Measurements from ENCODE around the gene IGSF8. TPM values are rescaled to one million over a fixed set of nuclear protein-coding genes. Genes with fewer than 3 reads are reported as not detected.

The IGSF8 gene
- total and polyA plus RNA-seq, 12 donors, result 9.7 to 42.9 (median 24.1) TPM

DNA sequence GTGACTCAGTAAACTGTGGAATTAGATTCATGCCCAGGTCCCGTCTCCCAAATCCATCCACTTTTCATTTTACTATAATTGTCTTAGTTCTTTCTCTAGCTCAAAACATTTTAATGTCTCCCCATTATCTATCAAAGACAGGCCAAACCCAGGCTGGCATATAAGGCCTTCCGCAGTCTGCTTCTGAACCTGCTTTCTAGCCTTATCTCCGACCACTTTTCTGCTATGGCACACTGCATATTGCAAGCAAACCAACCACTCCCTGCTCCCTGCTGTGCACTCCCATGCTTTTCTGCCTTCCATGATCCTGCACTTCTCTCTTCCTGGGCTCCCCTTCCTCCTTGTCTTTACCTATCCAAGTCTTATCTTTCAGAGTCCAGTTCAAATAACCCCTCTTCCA lies 49.3 kb downstream of the IGSF8 start:
- H3K36me3 ChIP-seq (replicated peaks in 1 of 2), result no peaks in the 10 kb centered on the region
- no peaks in the 10 kb centered on the region for H3K27me3 ChIP-seq
- DNase-seq, result no peak
- no peak for TF ChIP-seq POLR2A (IDR thresholded peaks at IDR 0.05)
- TF ChIP-seq, protein P1, sequence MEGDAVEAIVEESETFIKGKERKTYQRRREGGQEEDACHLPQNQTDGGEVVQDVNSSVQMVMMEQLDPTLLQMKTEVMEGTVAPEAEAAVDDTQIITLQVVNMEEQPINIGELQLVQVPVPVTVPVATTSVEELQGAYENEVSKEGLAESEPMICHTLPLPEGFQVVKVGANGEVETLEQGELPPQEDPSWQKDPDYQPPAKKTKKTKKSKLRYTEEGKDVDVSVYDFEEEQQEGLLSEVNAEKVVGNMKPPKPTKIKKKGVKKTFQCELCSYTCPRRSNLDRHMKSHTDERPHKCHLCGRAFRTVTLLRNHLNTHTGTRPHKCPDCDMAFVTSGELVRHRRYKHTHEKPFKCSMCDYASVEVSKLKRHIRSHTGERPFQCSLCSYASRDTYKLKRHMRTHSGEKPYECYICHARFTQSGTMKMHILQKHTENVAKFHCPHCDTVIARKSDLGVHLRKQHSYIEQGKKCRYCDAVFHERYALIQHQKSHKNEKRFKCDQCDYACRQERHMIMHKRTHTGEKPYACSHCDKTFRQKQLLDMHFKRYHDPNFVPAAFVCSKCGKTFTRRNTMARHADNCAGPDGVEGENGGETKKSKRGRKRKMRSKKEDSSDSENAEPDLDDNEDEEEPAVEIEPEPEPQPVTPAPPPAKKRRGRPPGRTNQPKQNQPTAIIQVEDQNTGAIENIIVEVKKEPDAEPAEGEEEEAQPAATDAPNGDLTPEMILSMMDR (IDR thresholded peaks at IDR 0.05), result no peak
- intact Hi-C loops (cut with DNase I), result no loop called here
- peaks cover 0 to 5% of the 10 kb centered on the region in 2 donors for H3K4me1 ChIP-seq (replicated peaks in 1 of 2)
- no peaks in the 10 kb centered on the region for H3K9me3 ChIP-seq (replicated peaks in 1 of 3)
- WGBS, 4 donors, result 70 to 82% (median 78%) methylated on average over 3 of the region's 3 CpGs
- no peak overlapping the region for H3K4me3 ChIP-seq
- no peak overlapping the region for H3K27ac ChIP-seq

DNA sequence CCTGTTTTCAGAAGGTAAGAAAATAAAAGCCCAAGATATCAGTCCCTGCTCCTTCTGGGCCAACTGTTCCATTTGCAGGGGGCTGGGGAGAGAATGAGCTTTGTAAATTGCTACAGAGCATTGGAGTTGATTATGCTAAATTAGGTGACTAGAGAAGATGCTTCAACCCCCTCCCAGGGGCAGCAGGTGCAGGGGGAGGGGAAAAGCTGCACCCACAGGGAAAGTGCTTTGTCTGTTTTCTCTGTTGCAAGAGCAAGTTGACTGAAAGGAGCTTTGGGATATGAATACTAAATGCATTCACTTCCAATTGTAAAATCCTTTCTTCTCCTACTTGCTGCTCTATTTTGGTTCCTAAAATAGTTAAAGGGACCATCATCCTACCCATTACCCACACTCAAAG lies 50.1 kb downstream of the IGSF8 start:
- Histone ChIP-seq H3K27ac (no peak overlapping the region), H3K4me3 (no peak overlapping the region), H3K9me3 (replicated peaks in 1 of 3) (no peaks in the 10 kb centered on the region), H3K4me1 (replicated peaks in 1 of 2) (peaks cover 0 to 5% of the 10 kb centered on the region in 2 donors), H3K27me3 (no peaks in the 10 kb centered on the region), H3K36me3 (replicated peaks in 1 of 2) (no peaks in the 10 kb centered on the region)
- intact Hi-C loops (cut with DNase I), result no loop called here
- no peak for TF ChIP-seq POLR2A (IDR thresholded peaks at IDR 0.05)
- TF ChIP-seq, protein P1 (IDR thresholded peaks at IDR 0.05), result no peak
- DNase-seq, result no peak

DNA sequence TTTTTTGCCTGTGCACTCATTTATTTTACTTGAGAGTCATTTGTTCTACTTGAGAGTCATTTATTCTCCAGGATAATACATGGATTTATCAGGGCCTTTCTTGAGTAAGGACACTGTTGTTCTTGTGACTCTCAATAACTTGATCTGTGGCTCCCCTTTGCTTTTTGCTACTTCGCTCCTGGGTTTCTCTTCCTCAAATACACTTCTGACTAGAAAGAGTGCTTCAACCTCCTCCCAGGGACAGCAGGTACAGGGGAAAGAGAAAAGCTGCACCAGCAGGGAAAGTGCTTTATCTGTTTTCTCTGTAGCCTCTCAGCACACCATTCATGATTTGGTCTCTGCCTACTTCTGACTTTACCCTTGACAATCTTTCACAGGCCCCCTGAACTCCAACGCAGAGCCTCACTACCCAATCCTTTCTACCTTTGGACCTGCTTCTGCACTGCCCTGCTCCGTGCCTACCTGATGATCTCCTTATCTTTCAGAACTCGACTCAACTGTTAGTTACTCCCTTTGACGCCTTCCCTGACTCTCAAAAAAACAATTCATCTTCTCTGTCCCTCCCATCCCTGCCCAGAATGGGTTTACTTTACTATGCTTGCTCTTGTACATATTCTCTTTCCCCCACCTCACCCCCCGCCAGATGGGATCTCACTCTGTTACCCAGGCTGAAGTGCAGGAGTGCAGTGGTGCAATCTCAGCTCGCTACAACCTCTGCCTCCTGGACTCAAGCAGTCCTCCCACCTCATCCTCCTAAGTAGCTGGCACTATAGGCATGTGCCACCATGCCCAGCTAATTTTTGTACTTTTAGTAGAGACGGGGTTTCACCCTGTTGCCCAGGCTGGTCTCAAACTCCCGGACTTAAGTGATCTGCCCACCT lies 51.1 kb downstream of the IGSF8 start:
- Histone ChIP-seq H3K4me1 (replicated peaks in 1 of 2) (peaks cover 0 to 5% of the 10 kb centered on the region in 2 donors), H3K27ac (no peak overlapping the region), H3K4me3 (no peak overlapping the region), H3K9me3 (replicated peaks in 1 of 3) (no peaks in the 10 kb centered on the region), H3K36me3 (replicated peaks in 1 of 2) (no peaks in the 10 kb centered on the region), H3K27me3 (no peaks in the 10 kb centered on the region)
- no peak for DNase-seq
- WGBS, 4 donors, result 61 to 79% (median 71%) methylated on average over 9 of the region's 9 CpGs
- intact Hi-C loops (cut with DNase I), result loop anchor here in 1 of 2 donors (2.0 kb wide), 1 partner anchor 37 kb away; no protein-coding TSS in a partner anchor
- TF ChIP-seq, protein P1 (IDR thresholded peaks at IDR 0.05), result no peak
- no peak for TF ChIP-seq POLR2A (IDR thresholded peaks at IDR 0.05)

DNA sequence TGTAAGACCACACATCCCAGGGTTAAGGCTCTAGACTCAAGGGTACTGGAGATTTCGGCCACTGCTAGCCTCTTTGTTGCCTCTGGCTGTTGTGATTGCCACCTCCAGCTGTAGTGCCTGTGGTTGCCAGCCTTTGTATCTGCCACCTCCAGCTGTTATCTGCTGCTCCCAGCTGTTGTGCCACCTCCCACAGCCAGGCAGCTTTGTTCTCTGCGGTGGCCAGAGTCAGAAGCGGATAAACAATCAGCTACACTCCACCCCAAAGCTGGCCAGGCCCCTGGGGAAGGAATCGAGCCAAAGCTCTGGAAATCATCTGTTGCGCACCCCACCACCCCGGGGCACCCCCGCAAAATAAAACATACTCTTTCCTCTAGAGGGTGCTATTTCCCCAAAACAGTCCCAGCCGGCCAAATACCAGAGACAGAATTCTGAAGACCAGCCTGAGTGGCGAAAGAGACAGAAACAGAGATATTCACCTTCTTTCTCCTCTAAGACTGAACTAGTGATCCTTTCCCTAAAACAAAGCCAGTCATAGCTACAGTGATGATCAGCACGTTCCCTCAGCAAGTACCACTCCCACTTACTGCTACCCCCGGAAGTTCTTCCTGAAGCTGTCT lies 51.8 kb downstream of the IGSF8 start:
- intact Hi-C loops (cut with DNase I), result loop anchor here in 1 of 2 donors (2.0 kb wide), 1 partner anchor 38 kb away; no protein-coding TSS in a partner anchor
- no peak overlapping the region for H3K4me3 ChIP-seq
- H3K27me3 ChIP-seq, result no peaks in the 10 kb centered on the region
- DNase-seq, result peak; percentile 26 to 62 (median 39)
- no peak for TF ChIP-seq POLR2A (IDR thresholded peaks at IDR 0.05)
- TF ChIP-seq, protein P1 (IDR thresholded peaks at IDR 0.05), result peak; percentile 48 to 68 (median 64)
- no peak overlapping the region for H3K27ac ChIP-seq
- H3K4me1 ChIP-seq (replicated peaks in 1 of 2), result peaks cover 0 to 5% of the 10 kb centered on the region in 2 donors
- H3K9me3 ChIP-seq (replicated peaks in 1 of 3), result no peaks in the 10 kb centered on the region
- WGBS, 4 donors, result 5 to 10% (median 8%) methylated on average over 11 of the region's 11 CpGs
- H3K36me3 ChIP-seq (replicated peaks in 1 of 2), result no peaks in the 10 kb centered on the region
